ENCODE measurements around the gene CRYL1. TPM values are rescaled to one million over a fixed set of nuclear protein-coding genes. Genes with fewer than 3 reads are reported as not detected.

The CRYL1 gene
- total RNA-seq, 1 donor from 2014 or later = 35.4 TPM

DNA sequence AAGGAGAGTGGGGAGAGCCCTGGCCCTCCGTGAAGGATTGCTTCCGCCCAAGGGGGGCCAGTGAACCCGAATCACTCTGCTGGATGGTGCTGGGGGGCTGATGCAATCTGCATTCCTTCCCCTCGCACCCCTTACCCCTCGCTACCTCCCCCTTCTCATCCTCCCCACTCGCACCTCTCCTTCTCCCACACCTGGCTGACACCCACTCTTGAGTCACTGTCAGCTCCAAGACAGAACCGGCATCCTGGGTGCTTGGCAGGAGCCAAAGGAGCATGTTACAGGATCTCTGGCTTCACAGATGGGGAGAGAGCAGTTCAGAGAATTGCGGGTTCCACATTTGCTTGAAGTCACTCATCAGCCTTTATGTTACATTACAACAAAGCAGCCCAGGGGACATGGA lies 167.6 kb downstream of the CRYL1 start:
- no peak overlapping the region for H3K4me3 ChIP-seq
- H3K27me3 ChIP-seq = no peaks in the 10 kb centered on the region
- no peaks in the 10 kb centered on the region for H3K36me3 ChIP-seq
- H3K27ac ChIP-seq = no peak overlapping the region
- intact Hi-C loops (cut with DNase I) = no loop called here
- TF ChIP-seq POLR2AphosphoS5 (IDR thresholded peaks at IDR 0.05; ENCODE audit: insufficient read depth in 1 of 2, low read depth in 1 of 2) = no peak
- TF ChIP-seq CTCF (IDR thresholded peaks at IDR 0.05) = no peak
- no peak for TF ChIP-seq POLR2A (IDR thresholded peaks at IDR 0.05)
- no peaks in the 10 kb centered on the region for H3K4me1 ChIP-seq
- H3K9me3 ChIP-seq = no peaks in the 10 kb centered on the region
- DNase-seq (ENCODE audit: extremely low spot score in 2 of 2) = no peak

DNA sequence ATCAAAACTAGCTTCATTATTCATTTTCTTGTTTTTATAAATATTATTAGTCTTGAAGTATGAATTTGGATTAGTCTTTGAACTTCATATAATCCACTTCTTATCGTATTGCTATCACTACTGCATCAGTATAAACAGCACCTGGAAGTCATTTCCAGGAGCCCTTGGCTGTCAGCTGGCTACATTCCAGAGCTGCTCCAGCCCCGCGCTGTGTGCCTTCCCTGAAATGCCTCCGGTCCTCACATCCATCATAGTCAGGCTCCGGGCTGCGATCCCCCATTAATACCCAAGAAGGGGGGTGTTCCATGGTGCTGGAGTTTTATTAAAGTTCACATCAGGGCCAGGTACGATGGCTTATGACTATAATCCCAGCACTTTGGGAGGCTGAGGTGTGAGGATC lies 169.2 kb downstream of the CRYL1 start:
- no peak for DNase-seq (ENCODE audit: extremely low spot score in 2 of 2)
- Histone ChIP-seq H3K4me1 (no peaks in the 10 kb centered on the region), H3K9me3 (no peaks in the 10 kb centered on the region), H3K36me3 (no peaks in the 10 kb centered on the region), H3K4me3 (no peak overlapping the region), H3K27ac (no peak overlapping the region), H3K27me3 (no peaks in the 10 kb centered on the region)
- TF ChIP-seq CTCF (IDR thresholded peaks at IDR 0.05) (no peak), POLR2A (IDR thresholded peaks at IDR 0.05) (no peak), POLR2AphosphoS5 (IDR thresholded peaks at IDR 0.05; ENCODE audit: insufficient read depth in 1 of 2, low read depth in 1 of 2) (no peak)
- intact Hi-C loops (cut with DNase I) = no loop called here

DNA sequence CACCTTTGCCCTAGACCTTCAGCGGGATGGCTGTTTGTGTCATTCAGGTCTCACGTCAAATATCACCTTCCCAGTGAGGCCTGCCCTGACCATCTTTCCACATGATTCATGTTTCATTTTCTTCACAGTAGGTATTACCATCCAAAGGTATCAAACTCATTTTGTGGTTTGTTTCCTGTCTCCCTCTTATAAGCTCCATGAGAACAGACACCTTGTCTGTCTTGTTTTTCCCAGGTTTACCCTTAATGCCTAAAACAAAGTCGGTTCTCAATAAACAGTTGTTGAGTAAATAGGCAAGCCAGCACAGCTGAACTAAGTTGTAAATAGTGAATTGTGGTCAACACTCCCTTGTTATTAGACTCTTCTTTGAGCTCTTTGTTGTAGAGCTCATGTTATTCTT lies 170.9 kb downstream of the CRYL1 start:
- no peak overlapping the region for H3K27ac ChIP-seq
- DNase-seq (ENCODE audit: extremely low spot score in 2 of 2) = no peak
- no peaks in the 10 kb centered on the region for H3K9me3 ChIP-seq
- TF ChIP-seq POLR2A (IDR thresholded peaks at IDR 0.05) (no peak), CTCF (IDR thresholded peaks at IDR 0.05) (no peak), POLR2AphosphoS5 (IDR thresholded peaks at IDR 0.05; ENCODE audit: insufficient read depth in 1 of 2, low read depth in 1 of 2) (no peak)
- no peaks in the 10 kb centered on the region for H3K27me3 ChIP-seq
- H3K4me1 ChIP-seq = no peaks in the 10 kb centered on the region
- no peaks in the 10 kb centered on the region for H3K36me3 ChIP-seq
- H3K4me3 ChIP-seq = no peak overlapping the region
- intact Hi-C loops (cut with DNase I) = no loop called here

DNA sequence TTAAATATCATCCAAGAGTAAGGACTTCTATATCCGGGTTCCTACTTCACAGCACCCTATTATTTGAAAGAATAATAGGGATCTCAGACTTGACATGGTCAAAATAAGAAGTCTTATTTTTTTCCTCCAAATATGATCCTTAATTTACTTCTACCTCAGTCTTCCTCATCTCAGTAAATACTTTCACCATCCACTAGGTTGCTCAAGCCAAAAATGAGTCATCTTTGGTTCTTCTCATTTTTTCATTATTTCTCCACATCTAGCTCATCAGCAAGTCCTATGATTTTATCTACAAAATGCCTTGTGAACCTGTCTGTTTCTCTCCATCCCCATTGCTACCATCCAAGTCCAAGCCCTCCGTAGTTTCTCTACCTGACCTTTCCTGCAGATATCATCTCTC lies 171.7 kb downstream of the CRYL1 start:
- H3K9me3 ChIP-seq = no peaks in the 10 kb centered on the region
- DNase-seq (ENCODE audit: extremely low spot score in 2 of 2) = no peak
- H3K27me3 ChIP-seq = no peaks in the 10 kb centered on the region
- TF ChIP-seq POLR2A (IDR thresholded peaks at IDR 0.05) (no peak), POLR2AphosphoS5 (IDR thresholded peaks at IDR 0.05; ENCODE audit: insufficient read depth in 1 of 2, low read depth in 1 of 2) (peak in 1 of 2 donors; percentile 9)
- no peaks in the 10 kb centered on the region for H3K36me3 ChIP-seq
- H3K4me1 ChIP-seq = no peaks in the 10 kb centered on the region
- no peak overlapping the region for H3K4me3 ChIP-seq
- no peak overlapping the region for H3K27ac ChIP-seq
- intact Hi-C loops (cut with DNase I) = no loop called here

Small RNA genes within 50 kb of the gene (microRNA-seq; reads per million reads assigned to microRNA genes)
- not detected for gene MIR4499 (ENCODE audit: borderline number of aligned reads, borderline replicate concordance)

Small RNA genes within 50 kb of the gene (small RNA-seq; reads per million reads assigned to genes)
- not detected for gene MIR4499

Other genes starting within 250 kb of the CRYL1 start
- gene IFT88, start 41.3 kb upstream of the CRYL1 start, total RNA-seq = 6.9 TPM
- 3.7 TPM for gene IL17D, start 177.8 kb upstream of the CRYL1 start, total RNA-seq
- 6.9 TPM for gene EEF1AKMT1, start 248.1 kb upstream of the CRYL1 start, total RNA-seq

Data from vagina (tissue), 2 donors.